HG03060 (cell line): ENCODE measurements around the gene MPPED2.

Experiments used
- ATAC-seq: cut with Tn5 transposase; IDR thresholded peaks from one replicate; pipeline ENCODE4 v1.9.1; 2021; ENCODE audit warnings: low read depth, moderate number of reproducible peaks; ENCODE audit not compliant: unreplicated experiment

MPPED2 gene

GRCh38 chr11:30457087-30457486 lies 129.1 kb downstream of the MPPED2 start:
- no peak for ATAC-seq

- ATAC-seq: no peak
Observed at GRCh38 chr11:30455025-30455424, 131.1 kb downstream of the MPPED2 start.

GRCh38 chr11:30454541-30454940 lies 131.6 kb downstream of the MPPED2 start:
- no peak for ATAC-seq

GRCh38 chr11:30454111-30454510 lies 132.0 kb downstream of the MPPED2 start:
- ATAC-seq: no peak

GRCh38 chr11:30453705-30454104 lies 132.4 kb downstream of the MPPED2 start:
- no peak for ATAC-seq

GRCh38 chr11:30452842-30453241 lies 133.3 kb downstream of the MPPED2 start:
- ATAC-seq: no peak

- ATAC-seq: no peak
Observed at GRCh38 chr11:30452114-30452513, 134.0 kb downstream of the MPPED2 start.

- no peak for ATAC-seq
Observed at GRCh38 chr11:30451626-30452025, 134.5 kb downstream of the MPPED2 start.

- ATAC-seq: no peak
Observed at GRCh38 chr11:30451167-30451566, 135.0 kb downstream of the MPPED2 start.

GRCh38 chr11:30447058-30447640 lies 139.0 kb downstream of the MPPED2 start:
- no peak for ATAC-seq

- ATAC-seq: no peak
Observed at GRCh38 chr11:30446520-30446919, 139.6 kb downstream of the MPPED2 start.

- no peak for ATAC-seq
Observed at GRCh38 chr11:30445056-30445455, 141.1 kb downstream of the MPPED2 start.

- no peak for ATAC-seq
Observed at GRCh38 chr11:30440510-30440909, 145.6 kb downstream of the MPPED2 start.

GRCh38 chr11:30436801-30437200 lies 149.4 kb downstream of the MPPED2 start:
- no peak for ATAC-seq

GRCh38 chr11:30435488-30435887 lies 150.7 kb downstream of the MPPED2 start:
- ATAC-seq: no peak

- no peak for ATAC-seq
Observed at GRCh38 chr11:30434901-30435300, 151.3 kb downstream of the MPPED2 start.

GRCh38 chr11:30433831-30434230 lies 152.3 kb downstream of the MPPED2 start:
- ATAC-seq: no peak

GRCh38 chr11:30432716-30433115 lies 153.4 kb downstream of the MPPED2 start:
- ATAC-seq: no peak

- ATAC-seq: no peak
Observed at GRCh38 chr11:30432178-30432577, 154.0 kb downstream of the MPPED2 start.

- no peak for ATAC-seq
Observed at GRCh38 chr11:30431127-30431814, 154.9 kb downstream of the MPPED2 start.

- no peak for ATAC-seq
Observed at GRCh38 chr11:30429550-30429949, 156.6 kb downstream of the MPPED2 start.

- ATAC-seq: no peak
Observed at GRCh38 chr11:30426781-30427180, 159.4 kb downstream of the MPPED2 start.
